Activated CD4-positive, alpha-beta T cell treated with anti-CD3 and anti-CD28 coated beads, Interleukin-2, Interleukin-4, amounts not matched to agents 100 ng/mL and 50 ng/mL, durations not matched to agents 16 hours and 8 hours (primary cell): ENCODE measurements around the gene CYP1A2.

ENCODE experiments used
- DNase-seq: peaks from one replicate; pipeline ENCODE4 v3.0.0-alpha.2; 2020; ENCODE audit warnings: low spot score

CYP1A2 gene

DNA sequence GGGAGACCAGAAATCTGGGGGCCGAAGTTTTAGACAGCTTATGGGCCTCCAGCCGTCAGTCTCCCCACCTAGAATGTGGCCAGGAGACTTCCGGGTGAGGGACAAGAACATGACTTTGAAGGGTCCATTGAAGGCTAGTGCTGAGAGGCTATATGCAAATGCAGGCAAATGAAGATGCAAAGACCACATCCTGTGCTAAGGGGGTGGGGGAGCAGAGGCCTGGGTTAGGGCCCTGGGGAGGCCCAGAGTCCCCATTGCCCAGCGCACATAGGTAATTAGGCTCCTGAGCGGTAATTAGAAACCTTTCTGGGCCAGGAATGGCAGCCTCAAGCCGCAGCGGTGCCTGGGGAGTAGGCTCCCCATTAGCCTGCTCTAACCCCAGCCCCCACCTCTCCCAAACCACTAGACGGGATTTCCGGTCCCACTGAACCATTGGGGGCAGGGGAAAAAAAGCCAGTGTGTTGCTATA, 40.1 kb downstream of the CYP1A2 start:
- DNase-seq, result peak; percentile 76

DNA sequence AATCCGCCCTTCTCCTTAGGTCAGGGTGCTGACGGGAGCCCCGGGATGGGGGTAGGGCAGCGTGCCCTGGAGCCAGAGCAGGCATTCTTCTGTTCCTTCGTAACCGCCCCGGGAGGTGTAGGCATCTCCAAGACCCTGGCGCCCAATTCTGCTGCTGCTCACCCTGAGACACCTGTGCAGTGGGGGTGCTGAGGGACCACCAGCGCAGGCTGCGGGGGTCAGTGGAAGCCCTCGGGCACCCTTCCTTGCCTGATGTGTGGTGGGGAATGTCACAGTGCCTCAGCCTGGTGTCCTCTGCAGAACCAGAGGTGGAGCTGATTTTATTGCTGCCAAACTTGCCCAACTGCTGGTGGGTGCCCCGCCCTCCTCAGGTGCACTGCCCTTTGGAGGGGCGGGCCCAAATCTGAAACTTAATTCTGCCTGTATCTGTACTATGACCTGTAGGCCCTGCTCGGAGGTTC, 40.6 kb downstream of the CYP1A2 start:
- DNase-seq, result no peak

GRCh38 chr15:74789741-74790079, 41.1 kb downstream of the CYP1A2 start:
- DNase-seq, result no peak

DNA sequence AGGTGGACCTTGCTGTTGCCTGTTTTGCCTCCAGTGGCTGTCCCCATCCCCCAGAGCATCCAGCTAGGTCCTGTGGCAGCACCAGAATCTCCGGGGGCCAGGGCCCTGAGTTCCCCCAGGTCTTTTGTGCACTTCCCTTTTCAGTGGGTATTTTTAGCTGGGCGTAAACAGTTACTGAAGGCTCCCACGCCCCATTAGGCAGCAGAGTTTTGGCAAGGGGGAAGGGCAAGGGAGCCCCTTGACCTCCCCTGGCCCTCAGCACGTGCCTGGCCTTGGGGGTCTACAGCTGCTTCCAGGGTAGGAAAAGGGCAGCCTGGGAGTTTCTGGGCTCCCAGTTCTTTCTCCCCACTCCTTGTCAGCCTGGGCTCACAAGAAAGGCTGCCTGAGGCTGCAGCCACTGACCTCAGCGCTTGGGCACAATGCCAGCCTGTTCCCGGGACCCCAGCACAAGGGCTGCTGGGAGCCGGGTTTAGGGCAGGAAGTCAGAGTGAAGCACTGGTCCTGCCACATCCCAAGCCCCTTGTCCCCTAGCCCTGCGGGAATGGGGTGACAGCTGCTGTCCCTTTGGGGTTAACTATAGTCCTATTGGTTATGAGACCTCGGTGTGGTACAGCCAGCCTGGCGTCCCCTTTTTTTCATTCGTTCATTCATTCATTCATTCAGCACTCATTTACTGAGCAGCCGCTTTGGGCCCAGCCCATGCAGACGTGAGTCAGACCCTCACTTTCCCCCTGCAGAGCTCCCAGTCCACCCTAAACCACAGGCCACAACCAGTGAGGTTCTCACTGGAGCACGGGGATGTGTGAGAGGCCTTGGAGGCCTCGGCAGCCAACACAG, 41.7 kb downstream of the CYP1A2 start:
- DNase-seq, result no peak

GRCh38 chr15:74791007-74791406, 42.4 kb downstream of the CYP1A2 start:
- DNase-seq, result no peak

- DNase-seq, result no peak
Measured at GRCh38 chr15:74791667-74792066, 43.0 kb downstream of the CYP1A2 start.

GRCh38 chr15:74792227-74793016, 43.8 kb downstream of the CYP1A2 start:
- DNase-seq, result no peak

DNA sequence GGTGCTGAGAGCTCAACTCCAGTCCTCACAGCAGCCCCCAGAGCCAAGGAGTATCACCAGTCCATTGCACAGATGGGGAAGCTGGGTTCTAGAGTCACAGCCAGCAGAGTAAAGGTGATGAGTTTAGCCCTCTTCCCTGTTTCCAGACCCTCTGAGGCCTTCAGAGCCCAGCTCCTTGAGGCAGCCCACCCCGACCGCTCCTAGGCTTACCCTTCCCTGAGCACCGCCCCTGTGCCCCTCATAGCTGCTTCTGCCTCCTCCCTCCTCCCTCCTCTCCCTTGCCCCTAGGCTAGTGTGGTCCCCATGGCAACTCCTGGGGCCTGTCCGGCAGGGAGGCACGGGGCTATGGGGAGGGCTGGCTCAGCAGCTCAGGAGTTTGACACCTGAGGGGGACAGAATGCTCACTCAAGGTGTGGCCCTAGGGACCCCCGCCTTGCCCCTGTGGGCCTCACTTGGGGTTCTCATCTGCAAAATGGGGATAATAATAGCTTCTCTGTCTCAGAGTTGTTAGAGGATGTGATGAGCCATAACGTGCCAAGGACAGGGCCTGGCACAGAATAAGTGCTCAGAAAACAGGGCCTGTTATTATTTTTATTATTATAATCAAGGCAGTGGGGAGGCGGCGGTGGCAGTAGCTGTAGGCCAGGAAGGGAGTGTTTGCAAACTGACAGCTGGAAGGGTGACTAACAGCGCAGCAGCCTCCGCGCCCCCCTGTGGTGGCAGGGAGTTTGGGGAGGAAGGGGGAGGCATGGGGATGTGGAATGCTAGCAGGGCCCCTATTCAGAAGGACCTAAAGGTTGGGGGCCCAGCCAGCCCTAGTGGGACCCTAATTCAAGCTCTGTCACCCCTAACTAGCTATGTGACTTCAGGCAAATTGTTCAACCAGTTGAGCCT, 44.7 kb downstream of the CYP1A2 start:
- no peak for DNase-seq

DNA sequence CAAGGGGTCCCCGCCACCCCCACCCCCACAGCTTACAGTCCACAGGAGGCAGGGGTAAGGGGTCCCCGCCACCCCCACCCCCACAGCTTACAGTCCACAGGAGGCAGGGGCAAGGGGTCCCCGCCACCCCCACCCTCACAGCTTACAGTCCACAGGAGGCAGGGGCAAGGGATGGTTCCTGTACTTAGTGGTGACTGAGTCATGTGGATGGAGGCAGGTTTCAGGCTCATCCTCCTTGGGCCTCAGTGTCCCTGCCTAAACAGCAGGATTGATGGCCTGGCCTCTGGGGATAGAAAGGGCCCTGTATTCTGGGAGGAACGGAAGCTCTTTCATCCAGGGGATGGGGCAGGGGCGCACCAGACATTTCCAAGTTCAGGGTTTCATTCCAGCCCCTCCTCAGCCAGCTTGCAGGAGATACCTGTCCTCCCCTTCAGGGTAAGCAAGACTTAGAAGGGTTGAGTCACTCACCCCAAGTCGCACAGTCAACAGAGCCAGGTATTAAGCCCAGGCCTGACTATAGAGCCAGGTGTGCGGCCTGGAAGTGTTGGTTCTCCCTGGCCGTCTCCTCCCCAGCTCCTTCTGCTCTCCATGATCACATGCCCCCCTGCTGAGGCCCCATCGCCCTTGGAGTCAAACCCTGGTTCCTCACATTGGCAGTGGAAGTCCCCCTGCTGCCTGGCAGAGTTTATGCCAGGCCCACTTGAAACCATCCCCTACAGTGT, 45.8 kb downstream of the CYP1A2 start:
- DNase-seq, result no peak

DNA sequence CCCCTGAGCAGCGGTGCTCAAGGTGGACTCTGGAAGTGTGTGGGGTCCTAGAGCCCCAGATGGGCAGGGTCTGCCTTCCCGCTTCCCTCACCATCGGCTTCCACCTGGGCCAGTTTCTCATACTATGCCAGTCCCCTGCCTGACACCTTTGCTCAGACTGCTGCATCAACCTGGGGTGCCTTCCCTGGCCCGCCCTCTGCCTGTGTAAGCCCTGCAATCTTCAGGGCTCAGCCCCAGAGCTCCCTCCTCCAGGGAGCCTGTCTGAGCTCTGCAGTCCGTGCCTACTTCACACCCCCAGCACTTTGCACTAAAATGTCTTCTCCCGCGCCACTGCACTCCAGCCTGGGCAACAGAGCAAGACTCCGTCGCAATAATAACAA, 46.3 kb downstream of the CYP1A2 start:
- DNase-seq, result no peak

DNA sequence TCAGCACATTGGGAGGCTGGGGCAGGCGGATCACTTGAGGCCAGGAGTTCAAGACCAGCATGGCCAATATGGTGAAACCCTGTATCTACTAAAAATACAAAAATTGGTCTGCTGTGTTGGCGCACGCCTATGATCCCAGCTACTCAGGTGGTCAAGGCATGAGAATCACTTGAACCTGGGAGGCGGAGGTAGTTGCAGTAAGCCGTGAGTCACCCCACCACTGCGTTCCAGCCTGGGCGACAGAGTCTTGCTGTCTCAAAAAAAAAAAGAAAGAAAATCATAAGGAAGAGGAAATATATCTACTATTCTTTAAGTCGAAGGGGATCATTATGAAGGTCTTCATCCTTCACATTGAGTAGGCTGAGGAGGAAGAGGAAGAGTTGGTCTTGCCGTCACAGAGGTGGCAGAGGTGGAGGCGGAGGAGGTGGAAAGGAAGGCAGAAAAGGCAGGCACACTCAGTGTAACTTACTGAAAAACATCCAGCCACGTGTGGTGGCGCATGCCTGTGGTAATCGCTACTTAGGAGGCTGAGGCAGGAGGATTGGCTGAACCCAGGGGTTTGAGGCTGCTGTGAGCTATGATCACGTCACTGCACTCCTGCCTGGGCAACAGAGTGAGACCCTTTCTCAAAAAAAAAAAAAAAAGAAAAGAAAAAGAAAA, 47.5 kb downstream of the CYP1A2 start:
- DNase-seq, result no peak

GRCh38 chr15:74798388-74799254, 50.0 kb downstream of the CYP1A2 start:
- DNase-seq, result no peak

GRCh38 chr15:74799255-74799855, 50.7 kb downstream of the CYP1A2 start:
- no peak for DNase-seq

- peak; percentile 88 for DNase-seq
Measured at GRCh38 chr15:74799856-74800558, 51.4 kb downstream of the CYP1A2 start.

DNA sequence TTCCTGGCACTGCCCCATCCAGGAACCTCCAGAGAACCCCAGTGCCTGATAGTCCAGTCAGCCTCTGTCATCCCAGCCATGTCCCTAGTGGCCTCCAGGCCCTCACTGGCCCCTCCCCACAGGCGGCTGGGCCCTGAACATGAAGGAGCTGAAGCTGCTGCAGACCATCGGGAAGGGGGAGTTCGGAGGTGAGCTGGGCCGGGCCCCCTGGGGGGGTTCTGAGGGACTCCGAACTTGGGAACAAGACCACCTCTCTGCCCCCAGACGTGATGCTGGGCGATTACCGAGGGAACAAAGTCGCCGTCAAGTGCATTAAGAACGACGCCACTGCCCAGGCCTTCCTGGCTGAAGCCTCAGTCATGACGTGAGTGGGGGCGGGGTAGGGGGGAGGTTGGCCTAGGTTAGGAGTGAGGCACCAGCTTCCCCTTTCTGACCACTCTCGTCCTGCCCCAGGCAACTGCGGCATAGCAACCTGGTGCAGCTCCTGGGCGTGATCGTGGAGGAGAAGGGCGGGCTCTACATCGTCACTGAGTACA, 52.0 kb downstream of the CYP1A2 start:
- no peak for DNase-seq

- no peak for DNase-seq
Measured at GRCh38 chr15:74801311-74801997, 52.8 kb downstream of the CYP1A2 start.

- DNase-seq, result no peak
Measured at GRCh38 chr15:74802290-74802689, 53.6 kb downstream of the CYP1A2 start.

GRCh38 chr15:74802862-74803447, 54.3 kb downstream of the CYP1A2 start:
- DNase-seq, result no peak
